Uterus (tissue), 2 donors: ENCODE measurements around the gene SPIRE2.

ENCODE experiments used
- CTCF ChIP-seq, 4 experiments: fragments of 200-600 bp in 2 of 4; fragments of 450-650 bp in 2 of 4; sonication (generic) in 2 of 4; IDR thresholded peaks; one replicate each; pipeline ENCODE4 v1.5.1; 2016 to 2019; ENCODE audit warnings: antibody characterized with exemption in 4 of 4, mild to moderate bottlenecking in 2 of 4, moderate library complexity in 1 of 4
- POLR2A ChIP-seq, 2 donors: fragments of 450-650 bp; IDR thresholded peaks; one replicate each; pipeline ENCODE4 v1.6.1; 2016; ENCODE audit warnings: antibody characterized with exemption in 2 of 2, mild to moderate bottlenecking in 1 of 2, moderate library complexity in 1 of 2

GRCh38 chr16:89890886-89891657 lies 62.8 kb downstream of the SPIRE2 start:
- TF ChIP-seq CTCF (IDR thresholded peaks at IDR 0.05) (no peak), POLR2A (IDR thresholded peaks at IDR 0.05) (no peak)
